Colonic mucosa (tissue), 4 donors: ENCODE results near the gene NCOA1. TPM values are rescaled to one million over a fixed set of nuclear protein-coding genes. Genes with fewer than 3 reads are reported as not detected.

Experiments
- DNase-seq: peaks from one replicate; pipeline ENCODE4 v3.0.0-alpha.2; 2020
- H3K27ac ChIP-seq: fragments of 200-600 bp; one replicate; pipeline ENCODE4 v1.8.0; 2021
- H3K27me3 ChIP-seq: fragments of 200-600 bp; one replicate; pipeline ENCODE4 v1.8.0; 2021
- H3K36me3 ChIP-seq: fragments of 200-600 bp; one replicate; pipeline ENCODE4 v1.8.0; 2021
- H3K4me1 ChIP-seq: fragments of 200-600 bp; one replicate; pipeline ENCODE4 v1.8.0; 2021; ENCODE audit warnings: mild to moderate bottlenecking
- H3K4me3 ChIP-seq: fragments of 200-600 bp; one replicate; pipeline ENCODE4 v1.8.0; 2021
- H3K9ac ChIP-seq, 2 donors: one replicate each; pipeline ENCODE4 v1.7.0; 2013; ENCODE audit warnings: control low read depth in 2 of 2, low read depth in 2 of 2, low read length in 2 of 2
- H3K9me3 ChIP-seq: fragments of 200-600 bp; one replicate; pipeline ENCODE4 v1.8.0; 2021
- CTCF ChIP-seq: fragments of 200-600 bp; IDR thresholded peaks from one replicate; pipeline ENCODE4 v1.8.0; 2022; ENCODE audit warnings: antibody characterized with exemption, mild to moderate bottlenecking
- intact Hi-C: fragments of 100-400 bp; cut with DNase I; formaldehyde crosslinking; loops from one replicate; pipeline ENCODE4 v1.14.1; 2022
- total RNA-seq, 2 donors: library from RNA; stranded (reverse); fragmentation: NEBNext Ultra II Directional in 1 of 2; extraction: Animal tissue kit (Norgen Biotek cat#: 25700) in 1 of 2; gene quantifications; one replicate each; pipeline ENCODE4 v1.2.1, GENCODE V29; 2021
- donor health status: healthy.
- donor health status: DM: no; HTN: no; CAD: no.
- donor health status: DM: no; HTN: no; CAD: no.

The NCOA1 gene
- total RNA-seq, 2 donors from 2014 or later: 24.8 to 35.2 TPM

- Histone ChIP-seq H3K4me3 (no peak overlapping the region), H3K9me3 (no peaks in the 10 kb centered on the region), H3K4me1 (no peaks in the 10 kb centered on the region), H3K9ac (no peak overlapping the region), H3K27ac (no peak overlapping the region), H3K27me3 (no peaks in the 10 kb centered on the region), H3K36me3 (no peaks in the 10 kb centered on the region)
- TF ChIP-seq CTCF: no peak
- DNase-seq: no peak
- intact Hi-C loops: no loop called here
Measured at GRCh38 chr2:24497685-24498084, 6.6 kb downstream of the NCOA1 start.

DNA sequence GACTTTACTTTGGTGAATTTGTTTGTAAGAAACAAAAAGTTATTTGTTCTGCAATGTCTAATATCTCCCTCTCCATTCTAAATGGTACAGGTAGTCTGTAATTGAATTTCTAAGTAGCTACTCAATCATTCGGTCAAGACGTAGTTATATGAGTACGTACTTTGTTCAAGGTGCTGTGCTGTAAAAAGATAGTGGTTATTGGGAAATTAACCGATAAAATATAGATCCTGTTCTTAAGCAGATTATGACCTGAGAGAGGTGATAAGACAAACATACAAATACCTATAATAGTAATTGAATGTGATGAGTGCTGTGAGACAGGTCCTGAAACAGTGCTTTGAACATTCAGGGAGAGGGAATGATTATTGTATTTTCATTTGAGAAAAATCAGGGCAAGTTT, 7.1 kb downstream of the NCOA1 start:
- H3K4me1 ChIP-seq: no peaks in the 10 kb centered on the region
- no peak overlapping the region for H3K4me3 ChIP-seq
- no peaks in the 10 kb centered on the region for H3K9me3 ChIP-seq
- intact Hi-C loops: no loop called here
- H3K27ac ChIP-seq: no peak overlapping the region
- no peak for DNase-seq
- H3K27me3 ChIP-seq: no peaks in the 10 kb centered on the region
- no peak overlapping the region for H3K9ac ChIP-seq
- H3K36me3 ChIP-seq: no peaks in the 10 kb centered on the region
- TF ChIP-seq CTCF: no peak

DNA sequence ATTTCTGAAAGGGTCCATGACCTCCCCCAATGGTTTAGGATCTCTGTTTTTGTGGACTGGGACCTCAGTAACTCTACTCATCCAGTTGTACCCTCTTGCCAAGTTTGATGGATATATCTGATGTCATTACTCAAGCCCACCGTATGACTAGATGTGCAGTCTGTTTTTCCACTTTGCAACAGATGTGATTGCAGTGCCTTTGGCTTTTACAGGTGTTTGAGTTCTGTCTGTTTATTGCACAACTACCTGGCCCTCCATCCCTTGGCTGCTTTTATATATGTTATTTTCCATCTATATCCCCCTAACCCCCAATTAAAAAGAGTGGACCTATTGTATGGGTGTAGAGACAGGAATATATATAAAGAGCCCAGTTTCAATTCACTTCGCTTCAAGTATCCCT, 10.8 kb downstream of the NCOA1 start:
- no peak for TF ChIP-seq CTCF
- no peaks in the 10 kb centered on the region for H3K27me3 ChIP-seq
- no peak overlapping the region for H3K9ac ChIP-seq
- H3K36me3 ChIP-seq: no peaks in the 10 kb centered on the region
- no peak for DNase-seq
- no peaks in the 10 kb centered on the region for H3K4me1 ChIP-seq
- H3K27ac ChIP-seq: no peak overlapping the region
- no peaks in the 10 kb centered on the region for H3K9me3 ChIP-seq
- no peak overlapping the region for H3K4me3 ChIP-seq
- intact Hi-C loops: no loop called here

DNA sequence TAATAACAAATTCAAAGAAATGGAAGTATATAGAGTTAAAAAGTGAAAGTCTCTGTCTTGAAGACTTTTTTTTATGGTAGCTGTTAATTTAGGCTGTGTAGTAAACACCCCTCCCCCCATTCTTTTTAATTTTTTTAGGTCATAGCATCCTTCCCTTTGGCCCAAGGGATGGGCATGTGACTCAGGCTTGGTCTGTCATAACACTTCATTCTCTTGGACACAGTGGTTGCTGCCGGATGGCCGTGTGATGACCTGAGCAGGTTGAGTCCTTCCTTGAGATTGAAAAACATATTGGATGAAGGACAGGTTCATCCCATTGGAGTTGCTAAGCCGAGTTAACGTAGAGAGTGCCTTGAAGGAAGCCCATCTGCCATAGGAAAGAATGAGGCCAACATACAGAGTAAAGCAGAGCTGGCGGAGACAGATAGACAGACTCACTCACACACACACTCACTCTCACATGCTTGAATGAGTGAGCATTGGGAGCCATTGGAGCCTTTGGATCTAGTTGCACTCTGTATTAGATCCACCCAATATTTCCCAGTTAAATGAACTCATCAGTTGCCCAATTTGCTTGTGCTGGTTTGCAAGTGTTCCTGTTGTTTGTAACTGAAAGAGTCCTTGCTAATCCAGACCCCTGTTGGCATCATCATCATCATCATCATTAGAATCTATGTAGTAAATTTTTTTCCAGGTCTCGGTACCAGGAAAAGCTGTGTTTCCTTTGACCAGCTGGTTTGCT, 14.7 kb downstream of the NCOA1 start:
- no peaks in the 10 kb centered on the region for H3K27me3 ChIP-seq
- TF ChIP-seq CTCF: no peak
- intact Hi-C loops: no loop called here
- H3K36me3 ChIP-seq: no peaks in the 10 kb centered on the region
- H3K4me1 ChIP-seq: no peaks in the 10 kb centered on the region
- no peaks in the 10 kb centered on the region for H3K9me3 ChIP-seq
- H3K9ac ChIP-seq: no peak overlapping the region
- DNase-seq: no peak
- H3K4me3 ChIP-seq: no peak overlapping the region
- H3K27ac ChIP-seq: no peak overlapping the region

GRCh38 chr2:24507549-24507948, 16.5 kb downstream of the NCOA1 start:
- Histone ChIP-seq H3K4me1 (no peaks in the 10 kb centered on the region), H3K9me3 (no peaks in the 10 kb centered on the region), H3K4me3 (no peak overlapping the region), H3K27me3 (no peaks in the 10 kb centered on the region), H3K27ac (no peak overlapping the region), H3K9ac (no peak overlapping the region), H3K36me3 (no peaks in the 10 kb centered on the region)
- no peak for DNase-seq
- intact Hi-C loops: no loop called here
- no peak for TF ChIP-seq CTCF
